ENCODE results near the gene FBXL17.

The FBXL17 gene

DNA sequence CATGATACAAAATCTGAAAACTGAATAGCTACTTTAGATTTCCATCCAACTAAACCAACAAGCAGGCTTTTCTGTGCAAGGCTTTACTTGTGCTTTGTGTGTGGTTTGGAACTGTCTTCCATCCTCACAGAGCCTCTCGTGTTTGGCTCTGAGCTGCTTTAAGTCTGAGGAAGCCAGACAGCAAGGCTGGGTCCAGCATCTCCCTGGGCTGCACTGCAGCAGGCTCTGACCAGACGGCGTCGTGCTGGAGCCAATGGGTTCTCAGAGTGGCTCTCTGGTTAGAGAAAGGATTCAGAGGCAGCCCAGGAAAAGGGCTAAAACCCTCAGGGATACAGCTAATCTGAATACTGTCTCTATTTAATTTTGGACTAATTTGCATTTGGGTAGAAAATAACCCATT is 503.2 kb downstream of the FBXL17 start:
- no peak for DNase-seq (ENCODE audit: low read depth)
- TF ChIP-seq, protein P1, sequence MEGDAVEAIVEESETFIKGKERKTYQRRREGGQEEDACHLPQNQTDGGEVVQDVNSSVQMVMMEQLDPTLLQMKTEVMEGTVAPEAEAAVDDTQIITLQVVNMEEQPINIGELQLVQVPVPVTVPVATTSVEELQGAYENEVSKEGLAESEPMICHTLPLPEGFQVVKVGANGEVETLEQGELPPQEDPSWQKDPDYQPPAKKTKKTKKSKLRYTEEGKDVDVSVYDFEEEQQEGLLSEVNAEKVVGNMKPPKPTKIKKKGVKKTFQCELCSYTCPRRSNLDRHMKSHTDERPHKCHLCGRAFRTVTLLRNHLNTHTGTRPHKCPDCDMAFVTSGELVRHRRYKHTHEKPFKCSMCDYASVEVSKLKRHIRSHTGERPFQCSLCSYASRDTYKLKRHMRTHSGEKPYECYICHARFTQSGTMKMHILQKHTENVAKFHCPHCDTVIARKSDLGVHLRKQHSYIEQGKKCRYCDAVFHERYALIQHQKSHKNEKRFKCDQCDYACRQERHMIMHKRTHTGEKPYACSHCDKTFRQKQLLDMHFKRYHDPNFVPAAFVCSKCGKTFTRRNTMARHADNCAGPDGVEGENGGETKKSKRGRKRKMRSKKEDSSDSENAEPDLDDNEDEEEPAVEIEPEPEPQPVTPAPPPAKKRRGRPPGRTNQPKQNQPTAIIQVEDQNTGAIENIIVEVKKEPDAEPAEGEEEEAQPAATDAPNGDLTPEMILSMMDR (conservative IDR thresholded peaks at IDR 0.05; ENCODE audit: low read depth, low read length) = no peak
- no peak overlapping the region for H3K4me3 ChIP-seq (ENCODE audit: low read length)

DNA sequence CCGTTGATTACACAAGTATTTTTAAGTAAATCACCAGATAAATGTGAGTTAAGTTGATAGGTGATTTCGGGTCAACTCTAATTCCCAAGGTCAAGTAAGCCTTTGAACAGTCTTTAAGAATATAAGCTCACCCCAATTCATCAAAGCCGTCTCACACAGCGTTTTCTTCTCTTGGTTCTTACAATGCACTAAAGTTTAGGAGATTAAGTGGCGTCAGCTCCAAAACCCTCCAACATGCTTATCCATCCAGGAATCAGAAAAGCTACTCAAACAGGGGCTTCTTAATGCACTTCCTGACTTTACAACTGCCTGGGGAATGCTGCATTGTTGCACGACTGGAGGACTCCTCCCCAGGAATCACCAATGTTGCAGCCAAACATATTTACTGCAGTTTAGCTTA is 505.0 kb downstream of the FBXL17 start:
- no peak overlapping the region for H3K4me3 ChIP-seq (ENCODE audit: low read length)
- DNase-seq (ENCODE audit: low read depth) = no peak
- TF ChIP-seq, protein P1 (conservative IDR thresholded peaks at IDR 0.05; ENCODE audit: low read depth, low read length) = no peak

DNA sequence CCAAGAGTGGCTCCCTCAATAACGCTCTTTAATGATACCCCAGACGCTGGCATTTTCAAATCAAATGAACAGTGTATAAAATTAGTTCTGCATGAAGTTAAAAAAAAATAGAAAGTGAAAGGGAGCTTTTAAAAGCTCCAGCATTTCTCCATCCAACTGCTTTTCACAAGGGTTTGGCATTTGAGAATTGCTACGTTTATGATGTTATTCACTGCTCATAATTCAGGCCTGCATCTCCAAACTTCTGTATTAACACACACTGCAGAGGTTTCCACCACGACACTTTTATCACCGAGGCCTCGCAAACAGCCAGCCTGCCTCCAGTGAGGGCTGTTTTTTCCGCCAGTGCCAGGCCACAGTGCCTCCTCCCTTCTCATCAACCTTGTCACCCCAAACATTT is 505.6 kb downstream of the FBXL17 start:
- TF ChIP-seq, protein P1 (conservative IDR thresholded peaks at IDR 0.05; ENCODE audit: low read depth, low read length) = no peak
- H3K4me3 ChIP-seq (ENCODE audit: low read length) = no peak overlapping the region
- no peak for DNase-seq (ENCODE audit: low read depth)

DNA sequence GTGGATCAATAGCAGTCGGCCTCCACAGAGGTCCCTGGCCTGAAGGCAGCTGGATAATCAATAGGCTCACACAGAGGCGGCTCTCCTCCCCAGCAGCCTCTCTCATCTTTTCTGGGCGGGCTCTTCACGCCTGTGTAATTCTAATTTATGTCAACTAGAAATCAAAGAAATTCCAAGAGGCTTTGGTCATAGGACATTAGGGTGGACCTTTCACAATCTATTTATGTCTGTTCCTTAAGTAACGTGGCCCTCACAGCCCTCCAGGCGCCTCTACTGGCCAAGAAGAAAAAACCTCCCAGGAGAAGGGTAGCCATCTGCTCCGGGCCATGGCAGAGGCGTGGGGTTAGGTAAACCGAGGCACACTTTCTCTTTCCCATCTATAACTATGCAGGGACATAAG is 506.1 kb downstream of the FBXL17 start:
- DNase-seq (ENCODE audit: low read depth) = peak; percentile 73
- no peak overlapping the region for H3K4me3 ChIP-seq (ENCODE audit: low read length)
- TF ChIP-seq, protein P1 (conservative IDR thresholded peaks at IDR 0.05; ENCODE audit: low read depth, low read length) = peak; percentile 70

DNA sequence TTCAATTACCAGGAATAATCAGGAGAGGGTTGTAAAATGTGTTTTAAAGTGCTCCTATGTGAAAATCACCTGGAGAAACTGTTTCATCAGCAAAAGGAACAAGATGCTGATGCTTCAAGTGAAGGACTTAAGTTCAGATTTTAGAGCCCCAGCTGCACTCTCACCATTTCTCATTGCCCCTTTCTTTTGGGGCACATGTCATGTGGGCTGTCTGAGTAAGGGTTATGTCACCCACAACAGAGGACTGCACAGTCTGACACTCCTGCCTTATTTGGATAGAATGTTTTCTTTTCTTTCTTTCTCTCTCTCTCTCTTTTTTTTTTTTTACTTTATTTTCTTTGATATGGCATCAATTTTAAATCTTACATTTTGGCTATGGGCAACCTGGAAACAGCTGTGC is 507.1 kb downstream of the FBXL17 start:
- no peak for DNase-seq (ENCODE audit: low read depth)
- TF ChIP-seq, protein P1 (conservative IDR thresholded peaks at IDR 0.05; ENCODE audit: low read depth, low read length) = no peak
- no peak overlapping the region for H3K4me3 ChIP-seq (ENCODE audit: low read length)

DNA sequence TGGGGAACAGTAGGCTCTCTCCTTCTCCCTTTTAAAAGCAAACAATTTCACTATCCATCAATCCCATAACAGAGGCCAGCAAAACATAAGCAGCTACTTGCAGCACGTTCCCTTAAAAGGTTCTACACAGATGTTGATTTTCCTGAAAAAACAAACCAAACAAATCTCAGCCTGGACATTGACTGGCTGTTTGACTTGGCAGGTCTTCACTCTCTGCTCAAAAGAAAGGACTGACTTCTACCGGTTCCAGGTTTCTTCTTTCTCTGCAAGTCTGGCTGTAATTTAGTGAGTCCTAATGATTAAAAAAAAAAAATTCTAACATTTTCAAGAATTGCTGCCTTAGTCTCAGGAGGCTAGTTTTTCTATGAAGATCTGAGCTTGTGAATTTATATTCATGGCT is 508.0 kb downstream of the FBXL17 start:
- H3K4me3 ChIP-seq (ENCODE audit: low read length) = no peak overlapping the region
- no peak for DNase-seq (ENCODE audit: low read depth)
- TF ChIP-seq, protein P1 (conservative IDR thresholded peaks at IDR 0.05; ENCODE audit: low read depth, low read length) = no peak

DNA sequence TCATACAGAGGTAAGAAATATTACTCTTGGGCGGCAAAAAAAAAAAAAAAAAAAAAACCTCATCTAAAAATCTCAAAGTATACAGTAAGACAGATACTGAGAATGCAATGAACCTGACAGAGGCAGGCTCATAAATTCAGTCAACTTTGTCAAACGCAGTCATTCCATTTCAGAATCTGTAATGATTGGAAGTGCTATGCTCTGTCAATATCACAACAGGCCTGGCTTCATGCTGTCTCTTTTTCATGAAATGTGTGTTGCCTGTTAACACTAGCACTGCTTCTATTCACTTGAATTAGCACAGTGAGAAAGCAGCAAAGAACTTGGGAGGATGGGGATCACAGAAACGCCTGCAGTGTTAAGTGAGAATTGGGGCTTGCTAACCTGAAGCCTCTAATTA is 510.9 kb downstream of the FBXL17 start:
- TF ChIP-seq, protein P1 (conservative IDR thresholded peaks at IDR 0.05; ENCODE audit: low read depth, low read length) = no peak
- H3K4me3 ChIP-seq (ENCODE audit: low read length) = no peak overlapping the region
- no peak for DNase-seq (ENCODE audit: low read depth)

Measured in retinal pigment epithelial cell (primary cell).